Liver (tissue), 9 donors: ENCODE measurements around the gene SETBP1. TPM values are rescaled to one million over a fixed set of nuclear protein-coding genes. Genes with fewer than 3 reads are reported as not detected.

Experiments used
- DNase-seq: peaks from one replicate; pipeline ENCODE4 v3.0.0-alpha.2; 2017; ENCODE audit warnings: low spot score
- H3K27ac ChIP-seq, 2 donors: one replicate each; pipeline ENCODE4 v1.7.0; 2013; ENCODE audit warnings: inconsistent platforms in 2 of 2, low read length in 2 of 2, control low read depth in 1 of 2, low read depth in 1 of 2, mild to moderate bottlenecking in 1 of 2
- H3K27me3 ChIP-seq, 4 donors: one replicate each; pipeline versions ENCODE4 v1.6.1 to v1.7.0; 2013; ENCODE audit warnings: low read length in 3 of 4, inconsistent platforms in 1 of 4, mild to moderate bottlenecking in 1 of 4, moderate library complexity in 1 of 4; ENCODE audit not compliant: control insufficient read depth in 4 of 4, insufficient read depth in 4 of 4
- H3K36me3 ChIP-seq, 4 donors: one replicate each; pipeline versions ENCODE4 v1.6.1 to v1.7.0; 2013; ENCODE audit warnings: low read length in 3 of 4, mild to moderate bottlenecking in 3 of 4, low read depth in 1 of 4, moderate library complexity in 1 of 4; ENCODE audit not compliant: control insufficient read depth in 4 of 4, insufficient read depth in 3 of 4
- H3K4me1 ChIP-seq, 4 donors: one replicate each; pipeline versions ENCODE4 v1.6.1 to v1.7.0; 2013; ENCODE audit warnings: low read length in 3 of 4, mild to moderate bottlenecking in 3 of 4, moderate library complexity in 1 of 4; ENCODE audit not compliant: control insufficient read depth in 4 of 4, insufficient read depth in 4 of 4
- H3K4me3 ChIP-seq, 3 donors: one replicate each; pipeline versions ENCODE4 v1.6.1 to v1.7.0; 2013; ENCODE audit warnings: low read length in 3 of 3, control low read depth in 1 of 3, low read depth in 1 of 3, mild to moderate bottlenecking in 1 of 3
- H3K9ac ChIP-seq, 2 donors: one replicate each; pipeline ENCODE4 v1.7.0; 2013; ENCODE audit warnings: low read length in 2 of 2, mild to moderate bottlenecking in 2 of 2, moderate library complexity in 2 of 2, control low read depth in 1 of 2, low read depth in 1 of 2
- H3K9me3 ChIP-seq, 4 donors: one replicate each; pipeline versions ENCODE4 v1.6.1 to v1.7.0; 2013; ENCODE audit warnings: low read length in 3 of 4; ENCODE audit not compliant: control insufficient read depth in 4 of 4
- ATF3 ChIP-seq: IDR thresholded peaks from 2 replicates; pipeline ENCODE4 v1.6.1; 2016; ENCODE audit warnings: antibody characterized with exemption
- CTCF ChIP-seq: fragments of 150-350 bp; IDR thresholded peaks from 2 replicates; pipeline ENCODE4 v1.5.1; 2017; ENCODE audit warnings: improper control_type of control experiment, low read depth, low read length; ENCODE audit not compliant: missing input control
- EGR1 ChIP-seq, 2 donors: IDR thresholded peaks; 2 replicates each; pipeline ENCODE4 v1.6.1; 2016 to 2018; ENCODE audit warnings: antibody characterized with exemption in 2 of 2, low read depth in 2 of 2
- FOXA1 ChIP-seq: IDR thresholded peaks from 2 replicates; pipeline ENCODE4 v1.6.1; 2016; ENCODE audit warnings: antibody characterized with exemption
- FOXA2 ChIP-seq: IDR thresholded peaks from 2 replicates; pipeline ENCODE4 v1.6.1; 2016; ENCODE audit warnings: antibody characterized with exemption
- GABPA ChIP-seq, 2 donors: IDR thresholded peaks in 1 of 2; conservative IDR thresholded peaks in 1 of 2; 2 replicates each; pipeline ENCODE4 v1.6.1; 2016; ENCODE audit warnings: antibody characterized with exemption in 2 of 2, mild to moderate bottlenecking in 1 of 2, moderate library complexity in 1 of 2
- HNF4A ChIP-seq, 2 donors: conservative IDR thresholded peaks; 2 replicates each; pipeline ENCODE4 v1.6.1; 2016; ENCODE audit warnings: antibody characterized with exemption in 2 of 2, mild to moderate bottlenecking in 2 of 2
- HNF4G ChIP-seq: IDR thresholded peaks from 2 replicates; pipeline ENCODE4 v1.6.1; 2016; ENCODE audit warnings: antibody characterized with exemption
- JUND ChIP-seq, 2 donors: IDR thresholded peaks; 2 replicates each; pipeline ENCODE4 v1.6.1; 2016; ENCODE audit warnings: antibody characterized with exemption in 2 of 2
- MAX ChIP-seq: IDR thresholded peaks from 2 replicates; pipeline ENCODE4 v1.6.1; 2016; ENCODE audit warnings: antibody characterized with exemption
- NR2F2 ChIP-seq: IDR thresholded peaks from 2 replicates; pipeline ENCODE4 v1.6.1; 2016; ENCODE audit warnings: antibody characterized with exemption
- RAD21 ChIP-seq, 2 donors: IDR thresholded peaks; 2 replicates each; pipeline ENCODE4 v1.6.1; 2016; ENCODE audit warnings: antibody characterized with exemption in 2 of 2, mild to moderate bottlenecking in 2 of 2
- REST ChIP-seq: IDR thresholded peaks from 2 replicates; pipeline ENCODE4 v1.6.1; 2016; ENCODE audit warnings: antibody characterized with exemption, mild to moderate bottlenecking
- RXRA ChIP-seq, 2 donors: IDR thresholded peaks; 2 replicates each; pipeline ENCODE4 v1.6.1; 2017 to 2018; ENCODE audit warnings: antibody characterized with exemption in 2 of 2, mild to moderate bottlenecking in 1 of 2
- SP1 ChIP-seq: IDR thresholded peaks from 2 replicates; pipeline ENCODE4 v1.6.1; 2018; ENCODE audit warnings: antibody characterized with exemption, mild to moderate bottlenecking
- TAF1 ChIP-seq: conservative IDR thresholded peaks from 2 replicates; pipeline ENCODE4 v1.6.1; 2016; ENCODE audit warnings: antibody characterized with exemption, mild to moderate bottlenecking
- YY1 ChIP-seq: IDR thresholded peaks from 2 replicates; pipeline ENCODE4 v1.6.1; 2016; ENCODE audit warnings: antibody characterized with exemption, mild to moderate bottlenecking
- ZBTB33 ChIP-seq: IDR thresholded peaks from 2 replicates; pipeline ENCODE4 v1.6.1; 2016; ENCODE audit warnings: antibody characterized with exemption
- WGBS: extraction: QIAGEN DNeasy Blood & Tissue Kit; methylation state at CpG from one replicate; pipeline ENCODE4 v1.1.7; 2013; 5-methylcytosine and 5-hydroxymethylcytosine counted together
- polyA plus RNA-seq, 2 donors: library from polyadenylated mRNA; stranded (reverse) in 1 of 2; unstranded in 1 of 2; fragments of 200-250 nt in 1 of 2; fragments of >200 nt in 1 of 2; fragmentation: Nextera tagmentation in 1 of 2; extraction: Ambion mirVana in 1 of 2; gene quantifications; one replicate each; pipeline versions ENCODE4 v1.2.1 to v1.2.3, GENCODE V29; 2013 to 2015
- total RNA-seq, 2 donors: library from RNA; depleted of rRNA; stranded (reverse); fragments of >200 nt; gene quantifications; one replicate each; pipeline ENCODE4 v1.2.3, GENCODE V29; 2014
- donor health status: healthy.
- donor health status: healthy.
- donor health status: healthy.
- donor health status: healthy.
- donor health status: healthy.

Gene SETBP1
- total and polyA plus RNA-seq, 4 donors = 2.5 to 15.8 (median 4.7) TPM

GRCh38 chr18:45024357-45025088, 343.8 kb downstream of the SETBP1 start:
- no peak for TF ChIP-seq MAX
- TF ChIP-seq EGR1 (IDR thresholded peaks at IDR 0.05; ENCODE audit: low read depth in 2 of 2) = no peak
- TF ChIP-seq JUND (IDR thresholded peaks at IDR 0.05) = no peak
- no peak for TF ChIP-seq HNF4G
- no peak for TF ChIP-seq REST
- no peak for TF ChIP-seq FOXA1
- TF ChIP-seq TAF1 = no peak
- TF ChIP-seq RXRA (IDR thresholded peaks at IDR 0.05) = no peak
- TF ChIP-seq ZBTB33 = no peak
- no peak for TF ChIP-seq YY1
- no peak for TF ChIP-seq GABPA (IDR thresholded peaks at IDR 0.05 in 1 of 2, conservative IDR thresholded peaks at IDR 0.05 in 1 of 2)
- no peak for TF ChIP-seq SP1
- TF ChIP-seq NR2F2 = no peak
- TF ChIP-seq HNF4A (conservative IDR thresholded peaks at IDR 0.05) = no peak
- H3K9ac ChIP-seq = no peak overlapping the region
- H3K4me1 ChIP-seq = peaks cover 0 to 5% (median 1%) of the 10 kb centered on the region in 4 donors
- H3K27me3 ChIP-seq = no peaks in the 10 kb centered on the region
- no peak overlapping the region for H3K4me3 ChIP-seq
- DNase-seq = no peak
- no peaks in the 10 kb centered on the region for H3K36me3 ChIP-seq
- WGBS = 84% methylated on average over 4 of the region's 4 CpGs
- no peak overlapping the region for H3K27ac ChIP-seq
- no peaks in the 10 kb centered on the region for H3K9me3 ChIP-seq

GRCh38 chr18:45025089-45025450, 344.4 kb downstream of the SETBP1 start:
- H3K4me1 ChIP-seq = peaks cover 0 to 5% (median 1%) of the 10 kb centered on the region in 4 donors
- H3K27ac ChIP-seq = no peak overlapping the region
- no peak overlapping the region for H3K4me3 ChIP-seq
- 55% methylated on average over 4 of the region's 4 CpGs for WGBS
- DNase-seq = no peak
- H3K9ac ChIP-seq = no peak overlapping the region
- no peaks in the 10 kb centered on the region for H3K27me3 ChIP-seq
- no peaks in the 10 kb centered on the region for H3K36me3 ChIP-seq
- no peaks in the 10 kb centered on the region for H3K9me3 ChIP-seq
- TF ChIP-seq HNF4A (conservative IDR thresholded peaks at IDR 0.05) (peak; percentile 72 to 84), EGR1 (IDR thresholded peaks at IDR 0.05; ENCODE audit: low read depth in 2 of 2) (no peak), RAD21 (IDR thresholded peaks at IDR 0.05) (peak in 1 of 2 donors; percentile 36), JUND (IDR thresholded peaks at IDR 0.05) (no peak), ATF3 (peak; percentile 46), CTCF (no peak), RXRA (IDR thresholded peaks at IDR 0.05) (no peak), ZBTB33 (no peak), MAX (no peak), TAF1 (no peak), YY1 (peak; percentile 16), FOXA1 (no peak), SP1 (no peak), FOXA2 (no peak), NR2F2 (no peak)
